Measurements from ENCODE around the gene DISC1.

- TF ChIP-seq EZH2phosphoT487 (IDR thresholded peaks at IDR 0.05; ENCODE audit: borderline replicate concordance) (no peak), MAX (IDR thresholded peaks at IDR 0.05) (no peak), CEBPB (IDR thresholded peaks at IDR 0.05; ENCODE audit: low read depth) (no peak), RAD21 (IDR thresholded peaks at IDR 0.05; ENCODE audit: low read depth) (peak; percentile 93), POLR2A (IDR thresholded peaks at IDR 0.05; ENCODE audit: borderline replicate concordance, extremely low read depth, insufficient read depth, insufficient read length) (no peak), ELF1 (IDR thresholded peaks at IDR 0.05; ENCODE audit: borderline replicate concordance, low read depth) (no peak), CTCF (IDR thresholded peaks at IDR 0.05 in 2 of 3, conservative IDR thresholded peaks at IDR 0.05 in 1 of 3; ENCODE audit: borderline replicate concordance in 1 of 3, insufficient read depth in 1 of 3, low read depth in 2 of 3, low read length in 2 of 3) (peak; percentile 70 to 93 (median 76); a peak in 5 of 6 replicates), REST (IDR thresholded peaks at IDR 0.05; ENCODE audit: low read depth) (no peak), JUND (IDR thresholded peaks at IDR 0.05) (no peak), FOSL1 (IDR thresholded peaks at IDR 0.05; ENCODE audit: low read depth) (no peak), POLR2AphosphoS5 (IDR thresholded peaks at IDR 0.05; ENCODE audit: low read depth, low read length) (no peak), EZH2 (IDR thresholded peaks at IDR 0.05) (no peak)
- TF ChIP-seq, protein P1, sequence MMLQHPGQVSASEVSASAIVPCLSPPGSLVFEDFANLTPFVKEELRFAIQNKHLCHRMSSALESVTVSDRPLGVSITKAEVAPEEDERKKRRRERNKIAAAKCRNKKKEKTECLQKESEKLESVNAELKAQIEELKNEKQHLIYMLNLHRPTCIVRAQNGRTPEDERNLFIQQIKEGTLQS (IDR thresholded peaks at IDR 0.05): no peak
These were observed 240.1 kb downstream of the DISC1 start for GRCh38 chr1:231866392-231867331.
